Measurements from ENCODE around the gene MAU2.

Gene MAU2

GRCh38 chr19:19320361-19321140 is at the start of gene MAU2, which contains the start of gene SUGP1:
Gene MAU2 (plus strand): TSS chr19:19320829. CDS start chr19:19320860, 31 bp downstream.
Gene SUGP1 (minus strand): TSS chr19:19320509. CDS start chr19:19320496, 13 bp downstream.
- DNase-seq (ENCODE audit: insufficient read length, low spot score) (peak; percentile 93), FAIRE-seq (peak; percentile 92)

DNA sequence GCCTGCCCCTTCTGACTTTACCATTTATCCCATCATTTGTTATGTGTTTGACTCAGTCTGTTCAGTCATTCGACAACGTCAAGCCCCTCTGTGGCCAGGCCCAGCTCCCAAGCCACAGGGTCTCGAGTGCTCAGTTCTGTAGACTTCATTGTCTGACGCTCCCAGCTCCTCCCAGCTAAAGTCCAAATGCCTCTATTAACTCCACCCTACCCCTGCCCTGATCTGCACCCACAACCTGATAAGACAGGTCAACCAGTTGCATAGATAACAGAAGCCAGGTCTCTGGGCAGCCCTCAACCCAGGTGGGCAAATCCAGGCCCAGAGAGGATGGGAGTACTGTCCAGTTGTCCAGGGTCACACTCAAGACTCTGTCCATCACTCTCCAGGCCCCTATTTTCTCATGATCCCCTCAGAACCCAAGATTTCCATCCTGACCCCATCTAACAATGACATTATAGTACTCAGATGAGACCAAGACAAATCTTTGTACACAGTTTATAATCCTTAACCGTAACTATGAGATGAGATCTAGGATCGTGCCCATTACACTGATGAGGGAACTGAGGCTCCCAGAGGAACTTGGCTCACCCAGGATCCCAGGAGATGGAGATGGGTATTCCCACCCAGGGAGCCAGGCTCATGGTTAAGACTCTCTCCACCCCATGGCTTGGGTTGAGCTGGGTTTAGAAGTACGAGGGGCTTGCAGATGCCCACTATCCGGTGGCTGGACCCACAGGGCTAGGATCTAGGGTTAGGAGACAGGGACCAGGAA is 48.6 kb upstream of the MAU2 start:
- FAIRE-seq (no peak), DNase-seq (ENCODE audit: insufficient read length, low spot score) (no peak)

- no peak for DNase-seq (ENCODE audit: insufficient read length, low spot score)
- FAIRE-seq = no peak
Measured at GRCh38 chr19:19274146-19274545, 46.5 kb upstream of the MAU2 start.

GRCh38 chr19:19274716-19275565 is 45.7 kb upstream of the MAU2 start:
- DNase-seq (ENCODE audit: insufficient read length, low spot score) = no peak
- FAIRE-seq = no peak

DNA sequence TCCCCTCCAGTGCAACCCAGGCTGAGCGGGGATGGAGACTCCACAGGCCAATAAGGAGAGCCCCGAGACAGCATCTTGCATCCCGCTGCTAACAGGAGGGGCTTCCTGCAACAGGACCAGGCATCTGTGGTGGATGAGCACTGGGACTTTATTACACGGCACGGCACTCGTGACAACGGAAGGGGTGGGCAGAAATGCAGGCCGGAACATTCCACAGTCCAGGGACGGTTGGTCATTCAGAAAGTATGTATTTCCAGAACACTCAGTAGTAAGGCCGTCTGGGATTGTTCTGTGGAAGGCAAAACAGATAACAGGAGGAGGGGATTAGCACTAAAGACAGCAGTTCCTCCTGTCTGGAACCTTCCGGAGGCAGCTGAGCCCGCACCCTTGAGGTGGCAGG is 44.2 kb upstream of the MAU2 start:
- DNase-seq (ENCODE audit: insufficient read length, low spot score) (no peak), FAIRE-seq (no peak)

DNA sequence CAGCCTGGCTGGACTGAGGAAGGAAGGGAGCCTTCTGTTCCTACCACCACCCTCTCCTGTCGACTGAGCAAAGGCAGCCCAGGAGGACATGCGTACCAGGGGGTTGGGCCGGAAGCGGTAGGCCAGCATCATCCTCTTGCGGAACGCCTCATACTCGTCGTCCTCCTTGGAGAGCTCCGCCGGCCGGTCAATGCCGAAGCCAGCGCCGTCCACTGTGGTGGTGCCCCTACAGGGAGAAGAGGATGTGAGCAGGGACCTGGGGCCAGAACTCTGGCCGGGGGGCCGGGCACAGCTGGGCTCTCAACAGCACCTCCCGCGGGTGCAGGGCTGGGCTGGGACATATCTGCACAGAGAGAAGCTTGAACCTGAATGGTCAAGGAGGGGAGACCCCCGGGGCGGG is 43.8 kb upstream of the MAU2 start:
- FAIRE-seq = no peak

GRCh38 chr19:19278315-19278714 is 42.3 kb upstream of the MAU2 start:
- no peak for DNase-seq (ENCODE audit: insufficient read length, low spot score)
- no peak for FAIRE-seq

More for the DNA sequence above, 43.8 kb upstream of the MAU2 start:
- DNase-seq (ENCODE audit: insufficient read length, low spot score) = no peak

- no peak for FAIRE-seq
- DNase-seq (ENCODE audit: insufficient read length, low spot score) = no peak
Measured at GRCh38 chr19:19279062-19279612, 41.5 kb upstream of the MAU2 start.

- FAIRE-seq = no peak
- DNase-seq (ENCODE audit: insufficient read length, low spot score) = no peak
Measured at GRCh38 chr19:19279853-19280252, 40.8 kb upstream of the MAU2 start.

GRCh38 chr19:19280561-19280960 is 40.1 kb upstream of the MAU2 start:
- DNase-seq (ENCODE audit: insufficient read length, low spot score) (no peak), FAIRE-seq (no peak)

- no peak for FAIRE-seq
- no peak for DNase-seq (ENCODE audit: insufficient read length, low spot score)
Measured at GRCh38 chr19:19285686-19286085, 34.9 kb upstream of the MAU2 start.

- no peak for DNase-seq (ENCODE audit: insufficient read length, low spot score)
- no peak for FAIRE-seq
Measured at GRCh38 chr19:19292607-19293006, 28.0 kb upstream of the MAU2 start.

DNA sequence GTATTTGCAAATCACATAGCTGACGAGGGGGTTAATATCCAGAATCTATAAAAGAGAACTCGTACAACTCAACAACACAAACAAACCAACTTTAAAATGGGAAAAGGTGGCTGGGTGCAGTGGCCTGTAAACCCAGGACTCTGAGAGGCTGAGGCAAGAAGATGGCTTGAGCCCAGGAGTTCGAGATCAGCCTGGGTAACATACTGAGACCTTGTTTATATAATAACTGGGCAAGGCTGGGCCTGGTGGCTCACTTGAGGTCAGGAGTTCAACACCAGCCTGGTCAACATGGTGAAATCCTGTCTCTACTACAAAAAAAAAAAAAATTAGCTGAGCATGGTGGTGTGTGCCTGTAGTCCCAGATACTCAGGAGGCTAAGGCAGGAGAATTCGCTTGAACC is 25.7 kb upstream of the MAU2 start:
- DNase-seq (ENCODE audit: insufficient read length, low spot score) (no peak), FAIRE-seq (no peak)

DNA sequence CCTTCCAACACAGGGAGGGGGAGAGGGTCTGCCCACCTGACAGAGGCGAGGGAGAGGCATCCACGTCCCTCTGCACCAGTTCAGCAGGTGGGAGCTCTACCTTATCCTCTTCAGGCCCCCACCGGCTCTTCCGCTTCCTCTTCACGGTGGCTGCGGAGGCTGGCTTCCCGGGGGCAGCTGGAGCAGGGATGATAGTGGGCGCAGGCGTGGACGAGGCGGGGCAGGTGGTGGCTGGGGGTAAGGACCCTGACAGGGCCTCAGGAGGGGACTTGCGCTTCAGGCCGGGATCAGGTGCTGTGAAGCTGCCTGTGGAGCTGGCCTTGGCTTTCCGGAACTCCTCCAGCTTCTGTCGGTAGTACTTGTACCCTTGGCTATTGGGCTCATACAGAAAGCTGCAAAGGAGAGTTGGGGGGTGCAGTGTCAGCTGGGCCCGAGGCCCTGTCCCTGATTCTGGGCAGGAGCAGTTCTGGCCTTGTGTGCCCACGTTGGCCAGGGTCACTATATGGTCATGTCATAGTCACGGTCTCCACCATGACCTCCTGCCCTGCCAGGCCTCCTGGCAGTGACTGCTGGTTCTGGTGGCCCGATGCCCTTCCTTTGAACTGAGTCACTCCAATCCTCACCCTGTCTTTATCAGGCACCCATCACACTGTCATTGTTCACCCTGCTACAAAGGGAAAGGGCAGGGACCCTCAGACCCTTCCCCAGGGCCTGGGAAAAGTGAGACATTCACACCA is 23.5 kb upstream of the MAU2 start:
- FAIRE-seq = no peak
- DNase-seq (ENCODE audit: insufficient read length, low spot score) = no peak

- FAIRE-seq (no peak), DNase-seq (ENCODE audit: insufficient read length, low spot score) (no peak)
Measured at GRCh38 chr19:19297759-19298158, 22.9 kb upstream of the MAU2 start.

DNA sequence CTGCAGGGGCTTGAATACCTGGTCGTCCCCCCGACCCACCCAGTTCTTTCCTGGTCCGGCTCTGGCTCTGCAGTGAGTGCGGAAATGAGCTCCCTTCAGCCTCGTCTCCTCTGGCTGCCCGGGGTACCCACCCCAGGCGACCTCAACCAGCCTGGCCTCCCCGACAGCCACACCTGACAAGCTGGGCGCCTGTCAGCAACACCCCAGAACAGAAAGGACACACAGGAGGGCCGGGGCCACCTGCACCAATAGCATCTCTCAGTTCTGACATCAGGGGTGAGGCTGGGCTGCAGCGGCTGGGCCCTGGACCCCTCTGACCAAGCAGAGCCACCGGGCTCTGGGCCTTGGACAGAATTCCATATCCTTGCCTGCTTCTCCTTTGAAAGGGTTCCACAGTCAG is 20.0 kb upstream of the MAU2 start:
- DNase-seq (ENCODE audit: insufficient read length, low spot score) (no peak), FAIRE-seq (no peak)

DNA sequence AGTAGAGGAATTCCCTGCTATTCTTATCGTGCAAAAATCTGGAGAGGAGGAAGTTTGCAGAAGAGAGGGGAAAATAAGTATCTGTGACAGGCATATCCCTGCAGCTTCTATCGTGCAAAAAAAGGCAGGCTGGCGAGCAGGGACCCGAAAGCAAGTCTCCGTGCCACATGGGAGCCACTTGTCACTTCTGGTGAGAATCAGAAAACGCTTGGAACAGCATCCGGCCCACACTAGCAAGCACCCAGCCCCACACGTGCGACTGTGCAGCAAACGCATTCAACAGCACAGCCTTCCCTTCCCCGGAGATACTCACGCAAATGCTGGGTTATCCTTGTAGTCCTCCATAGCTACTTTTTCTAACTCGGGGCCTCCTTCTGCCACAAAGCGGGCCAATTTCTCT is 17.2 kb upstream of the MAU2 start:
- DNase-seq (ENCODE audit: insufficient read length, low spot score) (no peak), FAIRE-seq (no peak)

- no peak for DNase-seq (ENCODE audit: insufficient read length, low spot score)
- FAIRE-seq = no peak
Measured at GRCh38 chr19:19304186-19304965, 16.3 kb upstream of the MAU2 start.

- FAIRE-seq (no peak), DNase-seq (ENCODE audit: insufficient read length, low spot score) (no peak)
Measured at GRCh38 chr19:19305066-19305465, 15.6 kb upstream of the MAU2 start.
